K562 (cell line): Measurements from ENCODE around the gene LSM8. TPM values are rescaled to one million over a fixed set of nuclear protein-coding genes. Genes with fewer than 3 reads are reported as not detected.
A peak's percentile ranks its signal among the peaks of the same experiment; 100 is the strongest.

Source experiments
- CHCHD3 ChIP-seq: fragments of 250-450 bp; sonication (Bioruptor Pico); IDR thresholded peaks from 2 replicates; pipeline ENCODE4 v2.1.2; 2022; ENCODE audit warnings: mild to moderate bottlenecking
- EP300 ChIP-seq: IDR thresholded peaks from 2 replicates; pipeline ENCODE4 v1.6.1; 2012; ENCODE audit warnings: low read length, improper control_type of control experiment
- HEY1 ChIP-seq: fragments of 250-450 bp; sonication (Bioruptor Pico); IDR thresholded peaks from 2 replicates; pipeline ENCODE4 v1.5.0; 2020; ENCODE audit warnings: mild to moderate bottlenecking, moderate library complexity, borderline replicate concordance
- HNRNPH1 ChIP-seq: fragments of 200-400 bp; formaldehyde crosslinking; optimal IDR thresholded peaks from 2 replicates; pipeline ENCODE3; 2017; ENCODE audit warnings: low read depth, mild to moderate bottlenecking, low read length, moderate library complexity
- LCOR ChIP-seq: sonication (generic); formaldehyde crosslinking; IDR thresholded peaks from 2 replicates; pipeline ENCODE4 v1.8.0; 2022; ENCODE audit warnings: mild to moderate bottlenecking, missing genetic modification reagents
- MCM7 ChIP-seq, 2 experiments: fragments of 450-650 bp; IDR thresholded peaks; 2 replicates each; pipeline ENCODE4 v1.6.1; 2016 to 2018
- POLR2G ChIP-seq: fragments of 200-400 bp; formaldehyde crosslinking; IDR thresholded peaks from 2 replicates; pipeline ENCODE4 v1.6.1; 2017; ENCODE audit warnings: low read depth, mild to moderate bottlenecking, antibody characterized with exemption, low read length, moderate library complexity
- PTRF ChIP-seq: fragments of 450-650 bp; IDR thresholded peaks from 2 replicates; pipeline ENCODE4 v1.6.1; 2016; ENCODE audit warnings: mild to moderate bottlenecking, missing genetic modification characterization, missing compliant biosample characterization
- RBBP5 ChIP-seq: fragments of 200-600 bp; sonication (generic); IDR thresholded peaks from 2 replicates; pipeline ENCODE4 v1.6.1; 2012; ENCODE audit warnings: borderline replicate concordance, mild to moderate bottlenecking, low read length, control low read depth, inconsistent platforms; ENCODE audit not compliant: insufficient read depth, poor library complexity, severe bottlenecking
- WHSC1 ChIP-seq: IDR thresholded peaks from one replicate; pipeline ENCODE4 v1.6.1; 2012; ENCODE audit warnings: low read length, control low read depth, inconsistent platforms
- ZKSCAN8 ChIP-seq: fragments of 200-800 bp; sonication (Bioruptor generic); IDR thresholded peaks from 2 replicates; pipeline ENCODE4 v1.6.1; 2016; ENCODE audit warnings: missing genetic modification characterization, missing compliant biosample characterization
- ZNF140 ChIP-seq: fragments of 250-450 bp; sonication (Bioruptor Pico); IDR thresholded peaks from 2 replicates; pipeline ENCODE4 v1.8.0; 2021; ENCODE audit warnings: moderate library complexity, mild to moderate bottlenecking, inconsistent platforms
- ZNF239 ChIP-seq: fragments of 250-450 bp; sonication (Bioruptor Pico); IDR thresholded peaks from 2 replicates; pipeline ENCODE4 v1.4.0; 2020; ENCODE audit warnings: mild to moderate bottlenecking
- ZNF551 ChIP-seq: fragments of 250-450 bp; sonication (Bioruptor Pico); IDR thresholded peaks from 2 replicates; pipeline ENCODE4 v1.5.0; 2021; ENCODE audit warnings: mild to moderate bottlenecking, moderate library complexity
- ZNF584 ChIP-seq: fragments of 200-800 bp; sonication (Bioruptor generic); IDR thresholded peaks from 2 replicates; pipeline ENCODE4 v1.6.1; 2016; ENCODE audit warnings: low read depth, mild to moderate bottlenecking, missing genetic modification characterization, missing compliant biosample characterization
- ZNF75A ChIP-seq: fragments of 450-650 bp; formaldehyde crosslinking; IDR thresholded peaks from 2 replicates; pipeline ENCODE4 v1.4.0; 2020; ENCODE audit warnings: mild to moderate bottlenecking
- polyA plus RNA-seq, 8 experiments: library from polyadenylated mRNA; depleted of rRNA in 4 of 8; stranded (reverse) in 5 of 8; unstranded in 3 of 8; fragments of >200 nt; fragmentation: Nextera tagmentation in 2 of 8; fragmentation: Illumina TruSeq in 1 of 8; extraction: Ambion mirVana in 2 of 8; extraction: Trizol in 1 of 8; gene quantifications; 2 replicates each; pipeline versions ENCODE4 v1.2.1 to v1.2.3, GENCODE V29; 2011 to 2014; ENCODE audit warnings: inconsistent platforms in 1 of 8, missing spikeins in 1 of 8
- total RNA-seq, 7 experiments: library from RNA; depleted of rRNA in 6 of 7; stranded (reverse); fragments of >200 nt in 6 of 7; fragmentation: Illumina TruSeq in 2 of 7; extraction: Trizol in 2 of 7; gene quantifications; 2 replicates each; pipeline versions ENCODE4 v1.2.1 to v1.2.3, GENCODE V29; 2011 to 2021; ENCODE audit warnings: low replicate concordance in 1 of 7
- TF ChIP-seq, protein P1 (sequence below): conservative IDR thresholded peaks from 2 replicates; pipeline ENCODE4 v1.6.1; 2011; ENCODE audit warnings: low read depth, mild to moderate bottlenecking, low read length; ENCODE audit not compliant: control insufficient read depth
- TF ChIP-seq, protein P2 (sequence below): sonication (generic); formaldehyde crosslinking; IDR thresholded peaks from 2 replicates; pipeline ENCODE4 v1.8.0; 2023; ENCODE audit warnings: mild to moderate bottlenecking, missing genetic modification reagents
- TF ChIP-seq, protein P3 (sequence below), 2 experiments: fragments of 450-650 bp in 1 of 2; sonication (generic) in 1 of 2; formaldehyde crosslinking in 1 of 2; IDR thresholded peaks in 1 of 2; conservative IDR thresholded peaks in 1 of 2; 2 replicates each; pipeline versions ENCODE4 v1.6.1 to v1.8.1; 2016 to 2023; ENCODE audit warnings: mild to moderate bottlenecking in 2 of 2, moderate library complexity in 2 of 2, inconsistent platforms in 1 of 2, missing genetic modification reagents in 1 of 2
- TF ChIP-seq, protein P4 (sequence below): fragments of 450-650 bp; IDR thresholded peaks from one replicate; pipeline ENCODE4 v1.6.1; 2018; ENCODE audit warnings: mild to moderate bottlenecking, moderate library complexity; ENCODE audit not compliant: partially characterized antibody

Gene LSM8
- total and polyA plus RNA-seq, 9 of the 15 experiments (the other 6 are each of a cell fraction or from before 2014, with no cell fraction given): 81.5 to 340 (median 180) TPM

DNA sequence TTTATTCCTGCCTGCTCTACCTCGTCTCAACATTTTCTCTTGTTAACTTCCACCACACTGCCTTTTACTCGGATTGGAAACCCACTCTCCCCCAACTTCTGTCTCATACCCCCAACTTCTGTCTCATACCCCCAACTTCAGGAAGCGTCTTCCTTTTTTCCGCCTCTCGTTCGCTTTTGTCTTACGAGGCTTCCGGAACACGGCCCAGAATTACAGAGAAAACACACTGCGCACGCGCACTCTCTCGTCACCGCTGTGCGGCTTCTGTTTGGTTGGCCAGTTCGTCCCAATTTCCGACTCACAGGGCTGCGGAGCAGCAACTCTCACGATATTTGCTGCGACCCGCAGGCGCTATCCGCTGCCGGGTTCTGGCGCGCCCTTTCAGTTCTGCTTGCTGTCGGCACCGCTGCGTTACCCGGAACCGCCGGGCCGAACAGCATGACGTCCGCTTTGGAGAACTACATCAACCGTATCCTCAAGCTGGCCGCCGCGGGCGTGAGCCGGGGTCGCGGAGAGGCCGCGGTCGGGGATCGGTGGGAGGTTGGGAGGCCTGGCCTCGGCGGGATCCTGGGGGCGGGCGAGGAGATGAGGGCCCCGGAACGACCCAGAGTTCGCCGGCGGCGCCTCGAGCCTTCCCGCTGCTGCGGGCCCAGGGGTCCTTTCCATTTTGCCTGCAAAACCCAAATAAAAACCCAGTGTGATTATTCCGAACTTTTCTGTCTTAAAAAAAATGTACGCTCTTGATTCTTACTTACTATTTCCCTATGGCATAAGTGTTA, at the start of gene LSM8 (continued):
- TF ChIP-seq, protein P1, sequence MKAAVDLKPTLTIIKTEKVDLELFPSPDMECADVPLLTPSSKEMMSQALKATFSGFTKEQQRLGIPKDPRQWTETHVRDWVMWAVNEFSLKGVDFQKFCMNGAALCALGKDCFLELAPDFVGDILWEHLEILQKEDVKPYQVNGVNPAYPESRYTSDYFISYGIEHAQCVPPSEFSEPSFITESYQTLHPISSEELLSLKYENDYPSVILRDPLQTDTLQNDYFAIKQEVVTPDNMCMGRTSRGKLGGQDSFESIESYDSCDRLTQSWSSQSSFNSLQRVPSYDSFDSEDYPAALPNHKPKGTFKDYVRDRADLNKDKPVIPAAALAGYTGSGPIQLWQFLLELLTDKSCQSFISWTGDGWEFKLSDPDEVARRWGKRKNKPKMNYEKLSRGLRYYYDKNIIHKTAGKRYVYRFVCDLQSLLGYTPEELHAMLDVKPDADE: peak; percentile 28; the same call in 1 of the 2 replicates
- TF ChIP-seq PTRF (tag) (no peak), LCOR (peak; percentile 97), ZNF584 (CRISPR knock-in tag) (no peak), HNRNPH1 (no peak), RBBP5 (peak; percentile 100), EP300 (no peak), ZNF75A (no peak), MCM7 (IDR thresholded peaks at IDR 0.05) (no peak), HEY1 (CRISPR knock-in tag) (peak; percentile 0; the same call in 1 of the 2 replicates), WHSC1 (no peak), POLR2G (peak; percentile 100), ZKSCAN8 (CRISPR knock-in tag) (no peak), ZNF551 (no peak), CHCHD3 (CRISPR knock-in tag) (no peak; the same call in 1 of the 2 replicates), ZNF140 (CRISPR knock-in tag) (no peak), ZNF239 (no peak; the same call in 1 of the 2 replicates)
- TF ChIP-seq, protein P2, sequence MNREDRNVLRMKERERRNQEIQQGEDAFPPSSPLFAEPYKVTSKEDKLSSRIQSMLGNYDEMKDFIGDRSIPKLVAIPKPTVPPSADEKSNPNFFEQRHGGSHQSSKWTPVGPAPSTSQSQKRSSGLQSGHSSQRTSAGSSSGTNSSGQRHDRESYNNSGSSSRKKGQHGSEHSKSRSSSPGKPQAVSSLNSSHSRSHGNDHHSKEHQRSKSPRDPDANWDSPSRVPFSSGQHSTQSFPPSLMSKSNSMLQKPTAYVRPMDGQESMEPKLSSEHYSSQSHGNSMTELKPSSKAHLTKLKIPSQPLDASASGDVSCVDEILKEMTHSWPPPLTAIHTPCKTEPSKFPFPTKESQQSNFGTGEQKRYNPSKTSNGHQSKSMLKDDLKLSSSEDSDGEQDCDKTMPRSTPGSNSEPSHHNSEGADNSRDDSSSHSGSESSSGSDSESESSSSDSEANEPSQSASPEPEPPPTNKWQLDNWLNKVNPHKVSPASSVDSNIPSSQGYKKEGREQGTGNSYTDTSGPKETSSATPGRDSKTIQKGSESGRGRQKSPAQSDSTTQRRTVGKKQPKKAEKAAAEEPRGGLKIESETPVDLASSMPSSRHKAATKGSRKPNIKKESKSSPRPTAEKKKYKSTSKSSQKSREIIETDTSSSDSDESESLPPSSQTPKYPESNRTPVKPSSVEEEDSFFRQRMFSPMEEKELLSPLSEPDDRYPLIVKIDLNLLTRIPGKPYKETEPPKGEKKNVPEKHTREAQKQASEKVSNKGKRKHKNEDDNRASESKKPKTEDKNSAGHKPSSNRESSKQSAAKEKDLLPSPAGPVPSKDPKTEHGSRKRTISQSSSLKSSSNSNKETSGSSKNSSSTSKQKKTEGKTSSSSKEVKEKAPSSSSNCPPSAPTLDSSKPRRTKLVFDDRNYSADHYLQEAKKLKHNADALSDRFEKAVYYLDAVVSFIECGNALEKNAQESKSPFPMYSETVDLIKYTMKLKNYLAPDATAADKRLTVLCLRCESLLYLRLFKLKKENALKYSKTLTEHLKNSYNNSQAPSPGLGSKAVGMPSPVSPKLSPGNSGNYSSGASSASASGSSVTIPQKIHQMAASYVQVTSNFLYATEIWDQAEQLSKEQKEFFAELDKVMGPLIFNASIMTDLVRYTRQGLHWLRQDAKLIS (CRISPR knock-in tag): peak; percentile 97
- TF ChIP-seq, protein P3, sequence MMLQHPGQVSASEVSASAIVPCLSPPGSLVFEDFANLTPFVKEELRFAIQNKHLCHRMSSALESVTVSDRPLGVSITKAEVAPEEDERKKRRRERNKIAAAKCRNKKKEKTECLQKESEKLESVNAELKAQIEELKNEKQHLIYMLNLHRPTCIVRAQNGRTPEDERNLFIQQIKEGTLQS (IDR thresholded peaks at IDR 0.05): no peak
- TF ChIP-seq, protein P3 (CRISPR knock-in tag; conservative IDR thresholded peaks at IDR 0.05): peak; percentile 55; the same call in 1 of the 2 replicates
- TF ChIP-seq, protein P4, sequence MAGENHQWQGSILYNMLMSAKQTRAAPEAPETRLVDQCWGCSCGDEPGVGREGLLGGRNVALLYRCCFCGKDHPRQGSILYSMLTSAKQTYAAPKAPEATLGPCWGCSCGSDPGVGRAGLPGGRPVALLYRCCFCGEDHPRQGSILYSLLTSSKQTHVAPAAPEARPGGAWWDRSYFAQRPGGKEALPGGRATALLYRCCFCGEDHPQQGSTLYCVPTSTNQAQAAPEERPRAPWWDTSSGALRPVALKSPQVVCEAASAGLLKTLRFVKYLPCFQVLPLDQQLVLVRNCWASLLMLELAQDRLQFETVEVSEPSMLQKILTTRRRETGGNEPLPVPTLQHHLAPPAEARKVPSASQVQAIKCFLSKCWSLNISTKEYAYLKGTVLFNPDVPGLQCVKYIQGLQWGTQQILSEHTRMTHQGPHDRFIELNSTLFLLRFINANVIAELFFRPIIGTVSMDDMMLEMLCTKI: no peak
